ENCODE measurements around the gene SUPT3H.
"Not testable (repeated sequence)": the region's sequence is repeated elsewhere in the genome, so short reads cannot be mapped to it uniquely, and the experiment has no call there.

SUPT3H gene

DNA sequence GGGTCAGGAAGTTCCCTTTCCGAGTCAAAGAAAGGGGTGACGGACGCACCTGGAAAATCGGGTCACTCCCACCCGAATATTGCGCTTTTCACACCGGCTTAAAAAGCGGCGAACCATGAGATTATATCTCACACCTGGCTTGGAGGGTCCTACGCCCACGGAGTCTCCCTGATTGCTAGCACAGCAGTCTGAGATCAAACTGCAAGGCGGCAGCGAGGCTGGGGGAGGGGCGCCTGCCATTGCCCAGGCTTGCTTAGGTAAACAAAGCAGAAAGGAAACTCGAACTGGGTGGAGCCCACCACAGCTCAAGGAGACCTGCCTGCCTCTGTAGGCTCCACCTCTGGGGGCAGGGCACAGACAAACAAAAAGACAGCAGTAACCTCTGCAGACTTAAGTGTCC, 315.1 kb downstream of the SUPT3H start:
- not testable (repeated sequence) for DNase-seq (ENCODE audit: low spot score)

DNA sequence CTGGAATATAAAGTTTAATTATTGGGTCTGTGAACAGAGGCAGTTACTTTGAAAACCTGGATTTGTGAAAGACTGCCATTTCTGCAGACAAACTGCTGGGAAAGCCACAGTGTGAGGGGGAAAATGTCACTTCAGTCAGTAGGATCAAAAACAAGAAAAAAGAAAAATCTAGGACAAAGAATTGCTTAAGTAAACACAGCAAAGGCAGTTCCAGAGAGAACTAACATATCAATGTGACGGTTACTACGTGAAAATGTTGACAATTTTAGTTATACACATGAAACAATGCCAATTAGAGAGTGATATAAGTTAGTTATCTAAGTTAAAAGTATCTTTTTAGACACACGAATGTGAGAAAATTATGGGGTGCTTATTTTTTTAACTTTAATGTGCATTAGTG, 320.0 kb downstream of the SUPT3H start:
- no peak for DNase-seq (ENCODE audit: low spot score)

DNA sequence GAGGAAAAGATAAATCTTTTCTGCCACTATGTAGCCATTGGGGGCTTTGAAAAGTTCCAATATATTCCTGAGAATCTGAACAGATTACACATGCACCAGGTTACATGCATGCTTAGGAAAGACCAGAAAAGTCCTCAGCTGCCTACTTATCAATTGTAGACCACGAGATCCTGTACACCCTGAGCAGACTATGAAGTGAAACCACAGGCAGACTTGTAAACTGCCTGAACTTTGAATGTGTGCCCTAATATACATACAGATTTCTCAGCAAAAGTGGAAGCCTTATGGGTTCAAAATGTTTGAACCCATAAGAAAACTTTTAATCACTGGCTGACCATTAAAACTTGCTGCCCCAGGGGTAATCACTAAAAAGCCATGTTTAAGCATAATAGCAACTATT, 323.1 kb downstream of the SUPT3H start:
- no peak for DNase-seq (ENCODE audit: low spot score)

DNA sequence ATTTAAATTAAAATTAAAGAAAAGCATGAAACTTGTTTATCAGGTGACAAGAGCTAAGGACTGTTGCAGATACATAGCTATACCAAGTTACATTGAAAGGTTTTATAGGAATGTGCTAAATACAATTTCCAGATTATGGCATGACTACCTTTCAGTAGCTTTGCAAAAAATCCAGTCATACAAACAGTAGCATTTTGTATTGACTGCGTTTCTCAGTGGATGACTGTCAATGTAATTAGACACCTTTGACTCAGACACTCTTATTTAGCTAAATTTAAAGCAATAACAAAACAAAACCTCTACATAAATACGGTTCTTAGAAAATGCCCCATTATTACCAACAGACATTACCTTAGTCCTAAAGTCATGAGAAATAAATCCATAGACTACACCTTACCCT, 325.4 kb downstream of the SUPT3H start:
- no peak for DNase-seq (ENCODE audit: low spot score)

DNA sequence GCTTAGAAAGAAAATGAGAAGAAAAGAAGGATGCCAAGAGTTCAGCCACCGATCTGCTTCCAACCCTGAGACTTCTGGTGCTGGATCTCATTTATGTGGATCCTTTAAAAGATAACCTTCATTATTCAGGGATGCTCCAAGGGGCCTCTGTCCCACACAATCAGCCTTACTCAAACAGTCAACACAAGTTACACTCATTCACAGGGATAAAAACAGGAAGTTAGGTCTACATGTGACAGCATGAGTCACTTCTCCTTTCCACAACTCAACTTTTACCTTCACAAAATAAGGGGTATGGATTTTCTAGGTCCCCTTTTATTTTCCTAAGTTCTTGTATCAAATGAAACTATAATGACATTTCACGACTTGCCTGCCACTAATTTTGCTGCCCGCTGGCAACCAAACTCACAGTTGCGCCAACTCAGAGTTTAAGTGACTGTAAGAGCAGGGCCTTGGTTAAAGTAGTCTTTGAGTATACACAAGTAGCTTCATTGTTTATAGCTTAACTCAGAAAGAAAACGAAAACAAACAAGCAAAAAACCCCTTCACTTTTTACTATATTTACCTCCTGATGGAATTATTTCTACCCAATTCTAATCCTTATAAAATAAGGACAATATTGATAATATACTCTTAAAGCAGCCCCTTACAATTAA, 328.4 kb downstream of the SUPT3H start:
- no peak for DNase-seq (ENCODE audit: low spot score)

DNA sequence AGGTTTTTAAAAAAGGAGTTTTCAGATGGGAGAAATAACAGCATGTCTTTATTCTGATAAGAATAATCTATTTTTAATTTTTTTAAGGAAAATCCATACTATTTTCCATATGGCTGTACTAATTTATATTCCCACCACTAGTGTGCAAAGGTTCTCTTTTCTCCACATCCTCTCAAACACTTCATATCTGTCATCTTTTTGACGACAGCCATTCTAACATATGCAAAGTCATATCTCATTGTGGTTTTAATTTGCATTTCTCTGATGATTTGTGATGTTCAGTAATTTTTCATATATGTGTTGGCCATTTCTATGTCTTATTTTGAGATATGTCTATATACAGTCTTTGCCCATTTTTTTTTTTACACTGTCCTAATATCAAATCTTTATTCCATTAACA, 330.2 kb downstream of the SUPT3H start:
- DNase-seq (ENCODE audit: low spot score): no peak

DNA sequence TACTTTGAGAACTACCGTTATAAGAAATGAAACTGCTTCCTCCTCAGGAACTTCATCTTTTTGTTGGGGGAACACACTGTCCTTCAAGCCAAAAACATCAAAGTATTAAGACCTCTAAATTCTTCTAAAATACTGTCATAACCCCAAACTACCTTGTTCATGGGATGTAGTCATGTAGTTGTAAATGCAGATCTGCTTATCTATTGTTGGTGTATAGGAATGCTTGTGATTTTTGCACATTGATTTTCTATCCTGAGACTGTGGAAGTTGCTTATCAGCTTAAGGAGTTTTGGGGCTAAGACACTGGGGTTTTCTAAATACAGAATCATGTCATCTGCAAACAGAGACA, 332.5 kb downstream of the SUPT3H start:
- DNase-seq (ENCODE audit: low spot score): no peak

DNA sequence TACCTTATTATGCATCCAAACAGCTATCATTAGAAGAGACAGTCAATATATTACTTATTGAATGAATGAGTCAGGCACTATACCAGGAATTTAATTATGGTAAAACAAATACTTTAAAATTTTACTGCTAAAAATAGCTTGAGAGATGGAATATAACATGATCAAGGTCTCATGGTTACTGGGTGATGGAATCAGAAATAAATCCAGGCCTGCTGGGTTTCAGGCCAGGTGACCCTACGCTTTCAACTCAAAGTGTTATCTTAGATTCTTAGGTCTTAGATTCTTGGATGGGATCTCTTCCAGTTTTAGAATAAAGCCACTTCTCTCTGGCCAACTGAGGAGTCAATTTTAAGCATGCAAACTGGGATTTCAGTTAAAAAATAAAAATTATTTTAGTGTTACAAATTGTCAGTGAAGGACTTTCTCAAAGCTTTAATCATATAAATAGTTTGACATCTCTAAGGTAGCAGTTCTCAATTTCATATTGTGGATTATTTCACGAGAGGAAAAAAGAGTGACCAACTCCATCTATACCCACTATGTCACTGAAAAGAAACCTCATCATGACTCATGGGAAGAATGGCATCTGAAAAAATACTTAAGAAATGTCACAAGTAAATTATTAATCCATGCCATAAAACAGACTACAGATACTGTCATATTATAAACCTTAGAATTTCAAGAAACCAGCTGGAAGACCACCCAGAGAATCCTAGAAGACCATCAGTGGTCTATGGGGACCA, 333.1 kb downstream of the SUPT3H start:
- no peak for DNase-seq (ENCODE audit: low spot score)

DNA sequence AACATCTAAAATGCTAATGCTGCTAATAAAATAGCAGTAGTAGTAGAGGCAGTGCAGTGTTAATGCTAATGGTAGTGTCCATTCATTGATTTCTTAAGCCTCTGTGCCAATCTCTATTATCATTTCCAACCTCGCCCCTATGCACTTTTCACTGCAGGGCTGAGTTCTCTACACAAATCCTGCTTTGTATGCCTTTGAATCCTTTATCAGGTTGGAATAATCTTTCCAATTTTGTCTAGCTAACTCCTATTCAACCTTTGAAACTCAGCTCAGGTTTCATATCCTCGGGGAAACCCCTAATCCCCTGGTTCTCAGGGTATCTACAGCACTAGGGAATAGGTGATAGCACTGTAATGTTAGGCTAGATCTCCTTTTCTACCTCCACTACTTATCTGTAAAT, 333.6 kb downstream of the SUPT3H start:
- no peak for DNase-seq (ENCODE audit: low spot score)

DNA sequence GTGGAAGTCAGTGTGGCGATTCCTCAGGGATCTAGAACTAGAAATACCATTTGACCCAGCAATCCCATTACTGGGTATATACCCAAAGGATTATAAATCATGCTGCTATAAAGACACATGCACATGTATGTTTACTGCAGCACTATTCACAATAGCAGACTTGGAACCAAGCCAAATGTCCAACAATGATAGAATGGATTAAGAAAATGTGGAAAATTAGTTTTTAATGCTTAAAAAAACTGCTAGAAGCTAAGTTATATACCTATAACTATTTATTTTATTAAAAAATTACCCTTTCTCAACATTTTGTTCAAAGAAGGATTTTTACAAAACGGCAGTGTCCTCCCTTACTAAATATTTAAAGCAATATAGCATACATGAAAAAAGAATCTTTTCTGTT, 335.1 kb downstream of the SUPT3H start:
- not testable (repeated sequence) for DNase-seq (ENCODE audit: low spot score)

DNA sequence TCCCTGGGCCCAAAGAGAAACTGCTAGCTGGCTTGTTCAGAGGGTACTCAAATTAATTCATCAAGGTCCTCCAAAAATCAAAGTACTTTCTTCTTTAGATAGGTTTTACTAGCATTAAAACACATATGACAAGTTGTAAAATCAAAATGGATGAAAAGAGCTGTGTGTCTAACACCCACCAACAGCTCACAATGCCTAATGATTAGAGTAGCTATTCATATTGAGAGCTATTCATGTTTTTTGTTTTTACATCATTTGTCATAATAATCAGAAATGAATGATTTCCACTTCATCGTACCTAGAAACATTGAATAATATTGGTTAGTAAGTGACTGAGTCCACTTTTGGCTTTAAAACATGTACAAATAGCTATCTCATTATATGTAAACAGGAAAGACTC, 339.5 kb downstream of the SUPT3H start:
- DNase-seq (ENCODE audit: low spot score): no peak

DNA sequence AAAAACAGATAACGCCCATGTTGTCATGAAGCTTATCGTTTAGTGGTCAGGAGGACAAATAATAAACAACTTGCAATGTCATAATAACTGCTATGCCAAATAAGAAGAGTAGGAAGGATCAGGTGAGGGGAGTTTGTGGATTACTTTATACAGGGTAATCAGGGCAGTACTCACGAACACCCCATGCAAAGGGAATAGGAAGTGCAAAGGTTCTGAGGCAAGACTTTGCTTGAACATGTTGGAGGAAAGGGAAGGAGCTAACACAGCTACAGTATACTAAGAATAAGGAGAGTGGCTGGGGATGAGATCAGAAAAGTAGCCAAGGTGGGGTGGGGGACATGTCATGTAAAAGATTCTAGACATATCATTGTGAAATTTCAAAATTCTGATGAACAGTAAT, 341.6 kb downstream of the SUPT3H start:
- DNase-seq (ENCODE audit: low spot score): no peak

DNA sequence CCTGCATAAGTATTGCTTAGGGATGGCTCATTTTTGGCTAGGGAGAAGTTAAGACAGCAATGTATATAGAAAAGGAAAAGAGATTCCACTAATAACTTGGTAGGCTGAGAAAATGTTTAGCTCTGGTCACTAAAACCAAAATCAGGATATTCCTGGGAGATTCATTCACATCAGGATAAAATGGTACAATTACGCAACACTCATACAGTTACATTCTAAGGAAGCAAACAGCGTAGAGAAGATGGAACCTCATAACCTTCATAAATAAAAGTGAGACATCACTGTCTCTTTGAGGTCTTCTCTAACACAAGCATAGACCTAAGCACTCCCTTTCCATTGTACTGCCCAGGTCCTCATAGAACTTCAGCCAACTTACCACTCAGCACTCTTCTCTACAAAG, 345.3 kb downstream of the SUPT3H start:
- no peak for DNase-seq (ENCODE audit: low spot score)

DNA sequence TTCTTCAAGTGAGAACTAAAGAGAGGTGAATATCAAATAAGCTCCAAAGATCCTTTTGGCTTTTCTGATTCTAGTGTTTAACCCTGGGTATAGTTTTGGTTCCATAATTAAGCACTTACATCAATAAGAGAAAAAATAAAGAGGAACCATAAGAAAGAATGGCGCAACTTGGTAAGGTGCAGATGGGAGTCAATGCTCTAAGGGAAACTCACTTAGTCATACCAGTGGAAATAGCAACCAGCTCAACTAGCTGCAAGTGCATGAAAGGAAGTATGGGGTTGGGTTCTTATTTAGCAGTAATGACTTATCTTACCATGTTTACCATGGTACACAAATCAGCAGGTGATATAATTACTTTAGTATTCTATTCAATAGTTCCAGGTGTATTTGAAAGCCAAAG, 346.1 kb downstream of the SUPT3H start:
- no peak for DNase-seq (ENCODE audit: low spot score)

DNA sequence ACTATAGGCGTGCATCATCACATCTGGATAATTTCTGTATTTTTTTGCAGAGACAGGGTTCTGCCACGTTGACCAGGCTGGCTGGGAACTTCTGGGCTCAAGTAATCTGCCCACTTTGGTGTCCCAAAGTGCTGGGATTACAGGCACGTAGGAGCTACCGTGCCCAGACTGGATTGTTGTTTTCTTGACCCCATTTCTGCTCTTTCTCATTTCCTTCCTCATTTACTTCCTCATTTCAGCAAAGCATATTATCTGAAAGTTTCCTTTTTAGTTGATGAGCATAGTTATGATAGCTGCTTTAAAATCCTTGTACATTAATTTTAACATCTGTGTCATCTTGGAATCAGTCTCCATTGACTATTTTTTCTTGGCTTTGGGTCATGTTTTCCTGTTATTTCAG, 350.6 kb downstream of the SUPT3H start:
- no peak for DNase-seq (ENCODE audit: low spot score)

DNA sequence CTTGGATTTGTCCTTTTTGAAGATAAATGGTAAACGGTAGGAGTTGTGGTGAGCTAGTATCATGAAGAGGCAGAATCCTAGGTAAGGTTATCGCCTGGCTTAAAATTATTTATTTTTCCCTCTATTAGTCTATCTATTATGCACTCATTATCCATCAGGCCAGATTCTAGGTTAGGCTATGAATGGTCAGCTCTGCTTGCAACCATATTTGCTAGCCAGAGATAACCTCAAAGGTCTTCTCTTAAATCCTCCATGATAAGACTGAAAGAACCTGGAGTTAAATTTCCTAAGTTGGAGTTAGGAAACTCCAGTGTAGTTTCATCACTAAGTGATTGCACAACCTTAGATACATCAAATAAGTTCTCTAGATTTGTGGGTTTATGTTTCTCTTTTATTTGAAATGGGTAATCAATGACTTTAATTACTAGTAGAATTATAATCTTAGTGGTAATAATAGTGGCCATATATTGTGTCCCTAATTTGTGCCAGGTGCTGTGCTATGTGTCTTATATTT, 351.7 kb downstream of the SUPT3H start:
- DNase-seq (ENCODE audit: low spot score): no peak

DNA sequence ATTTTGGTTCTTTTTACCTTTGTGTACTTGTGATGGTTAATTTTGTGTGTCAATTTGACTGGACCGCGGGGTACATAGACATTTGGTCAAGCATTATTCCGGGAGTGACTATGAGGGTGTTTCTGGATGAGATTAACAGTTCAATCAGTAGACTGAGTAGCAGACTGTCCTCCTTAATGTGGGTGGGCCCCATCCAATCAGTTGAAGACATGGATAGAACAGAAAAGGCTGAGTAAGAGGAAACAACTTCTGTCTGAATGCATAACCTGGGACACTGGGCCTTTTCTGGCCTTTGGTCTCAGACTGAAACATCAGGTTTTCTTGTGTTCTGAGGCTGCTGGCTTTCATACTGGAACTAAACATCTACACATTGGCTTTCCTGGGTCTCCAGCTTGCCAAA, 353.1 kb downstream of the SUPT3H start:
- no peak for DNase-seq (ENCODE audit: low spot score)

DNA sequence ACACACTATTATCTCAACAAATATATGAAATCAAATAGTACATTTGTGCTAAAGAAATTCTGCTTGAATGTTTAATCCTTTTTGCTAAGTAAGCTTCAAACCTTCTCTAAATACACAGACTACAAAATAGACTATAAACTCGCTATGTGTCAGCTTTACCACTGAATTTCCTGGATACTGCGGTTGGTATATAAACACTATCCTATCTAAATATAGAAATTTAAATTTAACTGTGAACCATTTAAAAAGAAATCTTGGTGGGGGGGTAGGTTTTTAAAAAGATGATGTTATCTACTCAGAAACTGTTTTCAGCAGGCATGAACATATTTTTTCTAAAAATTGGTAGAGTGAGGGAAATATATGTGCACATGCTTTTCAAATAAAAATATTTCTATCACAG, 356.1 kb downstream of the SUPT3H start:
- no peak for DNase-seq (ENCODE audit: low spot score)

DNA sequence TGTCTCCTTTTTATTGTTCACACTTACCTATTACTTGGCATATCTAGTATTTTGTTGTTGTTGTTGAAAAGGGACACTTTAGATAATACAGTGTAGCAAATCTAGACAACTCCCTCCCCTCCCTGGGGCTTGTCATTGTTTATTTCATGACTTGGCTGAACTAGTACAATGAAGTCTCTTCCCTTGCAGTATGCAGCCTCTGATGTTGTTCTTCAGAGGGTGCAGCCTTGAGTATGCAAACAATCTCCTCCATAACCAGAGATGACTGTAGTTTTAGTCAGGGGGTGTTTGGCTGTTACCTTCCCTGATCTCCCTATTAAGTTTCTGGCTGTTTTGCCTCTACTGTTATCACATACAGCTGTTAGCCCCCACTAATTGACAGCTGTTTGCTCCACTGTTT, 365.0 kb downstream of the SUPT3H start:
- no peak for DNase-seq (ENCODE audit: low spot score)

DNA sequence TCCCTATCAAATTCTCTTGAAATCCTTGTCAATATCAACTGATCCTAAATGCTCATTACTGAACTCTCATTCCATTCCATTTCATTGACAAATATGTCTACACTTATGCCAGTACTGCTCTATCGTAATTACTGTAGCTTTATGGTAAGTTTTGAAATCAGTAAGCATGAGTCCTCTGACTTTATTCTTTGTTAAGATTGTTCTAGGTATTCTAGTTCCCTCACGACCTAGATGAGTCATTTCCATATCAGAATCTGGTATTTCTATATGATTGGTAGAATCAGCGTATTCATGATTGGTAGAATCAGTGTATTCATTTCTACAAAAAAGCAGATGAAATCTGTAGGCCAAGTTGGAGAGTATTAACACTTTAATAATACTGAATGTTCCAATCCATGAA, 368.2 kb downstream of the SUPT3H start:
- no peak for DNase-seq (ENCODE audit: low spot score)

DNA sequence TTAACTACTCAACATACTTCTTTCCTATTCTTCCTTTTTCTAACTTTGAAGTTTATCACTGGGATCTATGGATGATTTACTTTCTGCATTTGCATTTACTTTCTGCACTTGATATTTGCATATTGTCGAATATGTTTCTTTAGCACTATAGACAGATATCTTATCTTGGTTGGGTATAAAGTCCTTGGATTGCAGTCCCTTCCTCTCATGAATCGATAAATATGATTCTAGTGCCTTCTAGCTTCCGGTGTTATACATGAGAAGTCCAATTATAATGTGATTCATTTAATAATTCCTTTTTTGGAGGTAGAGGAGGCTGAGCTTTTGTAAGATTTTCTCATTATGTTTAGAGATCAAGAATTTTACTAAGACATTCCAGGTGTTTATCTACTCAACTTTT, 370.8 kb downstream of the SUPT3H start:
- no peak for DNase-seq (ENCODE audit: low spot score)

DNA sequence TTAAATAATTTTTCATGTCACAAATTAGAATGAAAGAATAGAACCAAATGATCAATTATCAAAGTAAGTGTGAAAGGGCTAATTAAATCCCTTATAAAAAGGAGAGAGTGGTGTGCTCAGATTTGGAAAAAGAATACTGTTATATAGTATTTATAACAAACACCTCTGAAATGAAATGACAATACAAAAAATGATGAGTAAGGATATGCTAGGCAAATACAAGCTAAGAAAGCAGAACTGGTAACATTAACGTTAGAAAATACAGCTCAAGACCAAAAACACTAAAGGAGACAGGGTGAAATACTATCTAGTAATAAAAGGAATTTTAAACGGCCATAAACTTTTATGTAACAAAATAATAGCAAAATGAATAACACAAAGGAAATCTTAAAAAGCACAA, 373.8 kb downstream of the SUPT3H start:
- no peak for DNase-seq (ENCODE audit: low spot score)

DNA sequence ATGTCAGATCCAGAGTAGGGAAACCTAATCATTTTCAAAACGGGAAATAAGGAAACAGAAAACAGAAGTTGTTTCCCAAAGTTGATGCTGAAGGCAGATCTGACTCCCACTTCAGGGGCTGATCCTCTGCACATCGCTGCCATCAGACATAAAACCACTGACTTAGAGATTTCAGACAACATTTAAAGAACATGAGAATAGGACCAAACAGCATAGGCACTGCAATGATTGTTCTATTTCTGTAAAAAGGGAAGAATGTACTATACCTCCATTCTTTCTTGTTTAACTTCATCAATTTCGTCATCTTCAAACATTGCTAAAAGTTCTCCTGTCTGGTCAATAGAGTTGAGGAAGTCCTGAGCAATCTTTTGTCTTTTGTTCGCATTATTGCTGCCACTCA, 374.3 kb downstream of the SUPT3H start:
- DNase-seq (ENCODE audit: low spot score): no peak
